K562 (cell line): ENCODE measurements around the gene CTH. TPM values are rescaled to one million over a fixed set of nuclear protein-coding genes. Genes with fewer than 3 reads are reported as not detected.

Source experiments
- ATAC-seq: fragments of 200-7000 bp; cut with Tn5 transposase; 3 replicates; pipeline ENCODE4 v1.9.1; 2020; ENCODE audit warnings: moderate library complexity
- BruUV-seq: library from RNA; stranded (reverse); fragments of 400-500 nt; replicated peaks from 2 replicates; lab custom pipeline; 2021; lab: Mats Ljungman, UMichigan
- CTCF ChIA-PET: fragments of 300-600 bp; formaldehyde crosslinking; extraction: SDS; loops from one replicate; lab custom pipeline; 2021; ENCODE audit warnings: low intra/inter-chr PET ratio; lab: Yijun Ruan, JAX
- POLR2A ChIA-PET: fragments of 300-600, 350-650 bp; sonication (Branson Sonifier 250); formaldehyde crosslinking; extraction: SDS; loops from one replicate; lab custom pipeline; 2021; ENCODE audit warnings: antibody characterized with exemption, inconsistent platforms; lab: Yijun Ruan, JAX
- DNase-seq, 4 experiments: peaks; one replicate each; pipeline versions ENCODE4 v3.0.0 to v3.0.0-alpha.2; 2011 to 2018; ENCODE audit warnings: low spot score in 3 of 4, mixed read lengths in 3 of 4; ENCODE audit errors: extremely low read depth in 1 of 4
- FAIRE-seq: peaks from 2 replicates; lab custom pipeline; 2011; peaks lifted over from hg19 to GRCh38; lab: Jason Lieb, UNC
- H2AFZ ChIP-seq: 2 replicates; pipeline ENCODE4 v1.6.0; 2011; ENCODE audit warnings: low read depth, low read length, control low read depth, inconsistent platforms
- H3K27ac ChIP-seq: fragments of 200-600 bp; 3 replicates; pipeline ENCODE4 v1.8.0; 2011; ENCODE audit warnings: low read depth, mild to moderate bottlenecking, control low read depth, inconsistent platforms, low read length, moderate library complexity, mixed read lengths; ENCODE audit errors: extremely low read depth
- H3K27me3 ChIP-seq, 2 experiments: fragments of 300-600 bp in 1 of 2; 2 replicates in 1 of 2; 3 replicates in 1 of 2; pipeline versions ENCODE4 v1.6.0 to v1.8.0; 2011; ENCODE audit warnings: inconsistent platforms in 2 of 2, low read length in 2 of 2, mild to moderate bottlenecking in 1 of 2, mixed read lengths in 1 of 2, moderate library complexity in 1 of 2; ENCODE audit not compliant: control insufficient read depth in 2 of 2, insufficient read depth in 2 of 2
- H3K36me3 ChIP-seq: fragments of 300-600 bp; 3 replicates; pipeline ENCODE4 v1.8.0; 2011; ENCODE audit warnings: mild to moderate bottlenecking, low read length, inconsistent platforms; ENCODE audit not compliant: control insufficient read depth, insufficient read depth
- H3K4me1 ChIP-seq, 2 experiments: fragments of 200-600 bp in 1 of 2; replicated peaks in 1 of 2; 2 replicates in 1 of 2; 3 replicates in 1 of 2; pipeline versions ENCODE4 v1.5.1 to v1.8.0; 2011; ENCODE audit warnings: inconsistent platforms in 2 of 2, low read length in 2 of 2, mild to moderate bottlenecking in 1 of 2, mixed read lengths in 1 of 2, moderate library complexity in 1 of 2; ENCODE audit not compliant: control insufficient read depth in 2 of 2, insufficient read depth in 2 of 2
- H3K4me2 ChIP-seq: 2 replicates; pipeline ENCODE4 v1.6.1; 2011; ENCODE audit warnings: low read length, control low read depth, inconsistent platforms, mixed read lengths; ENCODE audit not compliant: insufficient read depth
- H3K4me3 ChIP-seq: fragments of 200-600 bp; sonication (generic), shearing (Covaris generic); 2 replicates; pipeline ENCODE4 v1.5.1; 2016; ENCODE audit warnings: control low read depth, inconsistent platforms
- H3K79me2 ChIP-seq: fragments of 200-600 bp; 3 replicates; pipeline ENCODE4 v1.8.0; 2011; ENCODE audit warnings: low read length, inconsistent platforms; ENCODE audit not compliant: control insufficient read depth, insufficient read depth
- H3K9ac ChIP-seq, 2 experiments: 2 replicates each; pipeline versions ENCODE4 v1.6.0 to v1.6.1; 2011; ENCODE audit warnings: low read depth in 2 of 2, low read length in 2 of 2, control low read depth in 1 of 2, inconsistent platforms in 1 of 2, mild to moderate bottlenecking in 1 of 2, mixed read lengths in 1 of 2; ENCODE audit not compliant: insufficient read depth in 1 of 2
- H3K9me1 ChIP-seq: one replicate; pipeline ENCODE4 v1.6.0; 2011; ENCODE audit warnings: inconsistent platforms, mild to moderate bottlenecking, low read length, moderate library complexity; ENCODE audit not compliant: control insufficient read depth, insufficient read depth
- H3K9me3 ChIP-seq: replicated peaks from 2 replicates; pipeline ENCODE4 v1.5.1; 2011; ENCODE audit warnings: low read depth, low read length, inconsistent platforms; ENCODE audit not compliant: control insufficient read depth, insufficient read depth
- H4K20me1 ChIP-seq: replicated peaks from 2 replicates; pipeline ENCODE4 v1.6.1; 2011; ENCODE audit warnings: low read length, inconsistent platforms, mixed read lengths; ENCODE audit not compliant: control insufficient read depth, insufficient read depth
- CREB3L1 ChIP-seq: fragments of 450-650 bp; IDR thresholded peaks from 2 replicates; pipeline ENCODE4 v1.6.1; 2014; ENCODE audit warnings: low read depth, mild to moderate bottlenecking, moderate library complexity, borderline replicate concordance
- CSDE1 ChIP-seq, 2 experiments: fragments of 450-650 bp; IDR thresholded peaks; 2 replicates each; pipeline ENCODE4 v1.6.1; 2016; ENCODE audit warnings: mild to moderate bottlenecking in 1 of 2
- EP400 ChIP-seq: fragments of 450-650 bp; IDR thresholded peaks from 2 replicates; pipeline ENCODE4 v1.6.1; 2017; ENCODE audit warnings: antibody characterized with exemption, mild to moderate bottlenecking, moderate library complexity
- GTF2F1 ChIP-seq: IDR thresholded peaks from 2 replicates; pipeline ENCODE4 v1.6.1; 2011; ENCODE audit warnings: low read depth, low read length, improper control_type of control experiment
- HIVEP1 ChIP-seq: fragments of 250-450 bp; sonication (Bioruptor Pico); IDR thresholded peaks from 2 replicates; pipeline ENCODE4 v1.4.0; 2020; ENCODE audit warnings: mild to moderate bottlenecking
- KAT8 ChIP-seq: fragments of 450-650 bp; IDR thresholded peaks from 2 replicates; pipeline ENCODE4 v1.6.1; 2016; ENCODE audit warnings: low read depth, mild to moderate bottlenecking
- KDM5B ChIP-seq: fragments of 200-600 bp; sonication (generic); IDR thresholded peaks from 2 replicates; pipeline ENCODE4 v1.6.1; 2012; ENCODE audit warnings: low read depth, mild to moderate bottlenecking, moderate library complexity, low read length, control low read depth, inconsistent platforms; ENCODE audit not compliant: insufficient replicate concordance
- MCM3 ChIP-seq: fragments of 450-650 bp; IDR thresholded peaks from 2 replicates; pipeline ENCODE4 v1.6.1; 2016
- MCM5 ChIP-seq: fragments of 450-650 bp; IDR thresholded peaks from 2 replicates; pipeline ENCODE4 v1.6.1; 2016; ENCODE audit warnings: low read depth
- NCOA2 ChIP-seq, 2 experiments: fragments of 450-650 bp; IDR thresholded peaks; 2 replicates each; pipeline ENCODE4 v1.6.1; 2018; ENCODE audit warnings: mild to moderate bottlenecking in 2 of 2, moderate library complexity in 1 of 2; ENCODE audit not compliant: partially characterized antibody in 2 of 2
- NRF1 ChIP-seq, 2 experiments: fragments of 450-650 bp; IDR thresholded peaks in 1 of 2; conservative IDR thresholded peaks in 1 of 2; 2 replicates each; pipeline ENCODE4 v1.6.1; 2014; ENCODE audit warnings: mild to moderate bottlenecking in 2 of 2
- POU5F1 ChIP-seq: fragments of 150-350 bp; IDR thresholded peaks from 2 replicates; pipeline ENCODE4 v1.6.1; 2014; ENCODE audit warnings: borderline replicate concordance, low read length, low read depth, mild to moderate bottlenecking; ENCODE audit not compliant: partially characterized antibody
- RAD51 ChIP-seq: fragments of 450-650 bp; IDR thresholded peaks from 2 replicates; pipeline ENCODE4 v1.7.1; 2016; ENCODE audit warnings: low read depth, mild to moderate bottlenecking, borderline replicate concordance
- SOX6 ChIP-seq: fragments of 450-650 bp; IDR thresholded peaks from 2 replicates; pipeline ENCODE4 v1.6.1; 2014; ENCODE audit warnings: mild to moderate bottlenecking
- TAF9B ChIP-seq: fragments of 450-650 bp; IDR thresholded peaks from 2 replicates; pipeline ENCODE4 v1.6.1; 2018; ENCODE audit warnings: mild to moderate bottlenecking; ENCODE audit not compliant: partially characterized antibody
- ZNF398 ChIP-seq: fragments of 250-450 bp; sonication (Bioruptor Pico); IDR thresholded peaks from 2 replicates; pipeline ENCODE4 v1.8.0; 2021; ENCODE audit warnings: moderate library complexity, mild to moderate bottlenecking, inconsistent platforms
- ZNF586 ChIP-seq: fragments of 450-650 bp; formaldehyde crosslinking; conservative IDR thresholded peaks from 2 replicates; pipeline ENCODE4 v1.4.0; 2020; ENCODE audit warnings: mild to moderate bottlenecking, moderate library complexity
- ZNF830 ChIP-seq: fragments of 250-450 bp; sonication (Bioruptor Pico); IDR thresholded peaks from 2 replicates; pipeline ENCODE4 v1.5.0; 2021; ENCODE audit warnings: mild to moderate bottlenecking
- WGBS: fragments of 100-300 bp; shearing (Covaris generic); methylation state at CpG from one replicate; pipeline ENCODE4 v1.1.6; 2016; ENCODE audit warnings: low coverage, mixed read lengths; ENCODE audit not compliant: insufficient coverage; ENCODE audit errors: missing lambda C conversion rate; 5-methylcytosine and 5-hydroxymethylcytosine counted together
- in situ Hi-C: fragments of 300-500 bp; cut with MboI; formaldehyde crosslinking; loops from 4 replicates; pipeline ENCODE4 v1.15.0; 2018; ENCODE audit warnings: inconsistent platforms, mixed read lengths
- intact Hi-C: fragments of 100-400 bp; cut with micrococcal nuclease; formaldehyde crosslinking; loops from 2 replicates; pipeline ENCODE4 v1.14.2; 2022
- polyA plus RNA-seq, 8 experiments: library from polyadenylated mRNA; depleted of rRNA in 4 of 8; stranded (reverse) in 5 of 8; unstranded in 3 of 8; fragments of >200 nt; fragmentation: Nextera tagmentation in 2 of 8; fragmentation: Illumina TruSeq in 1 of 8; extraction: Ambion mirVana in 2 of 8; extraction: Trizol in 1 of 8; gene quantifications; 2 replicates each; pipeline versions ENCODE4 v1.2.1 to v1.2.3, GENCODE V29; 2011 to 2014; ENCODE audit warnings: inconsistent platforms in 1 of 8, missing spikeins in 1 of 8
- total RNA-seq, 7 experiments: library from RNA; depleted of rRNA in 6 of 7; stranded (reverse); fragments of >200 nt in 6 of 7; fragmentation: Illumina TruSeq in 2 of 7; extraction: Trizol in 2 of 7; gene quantifications; 2 replicates each; pipeline versions ENCODE4 v1.2.1 to v1.2.3, GENCODE V29; 2011 to 2021; ENCODE audit warnings: low replicate concordance in 1 of 7

The CTH gene
- total and polyA plus RNA-seq, 9 of the 15 experiments (the other 6 are each of a cell fraction or from before 2014, with no cell fraction given) = 8.0 to 54.4 (median 30.9) TPM

GRCh38 chr1:70385477-70385876, 25.6 kb upstream of the CTH start:
- Histone ChIP-seq H3K36me3 (no peaks in the 10 kb centered on the region), H3K27me3 (no peaks in the 10 kb centered on the region), H3K4me3 (no peak overlapping the region), H3K9me3 (no peaks in the 10 kb centered on the region), H2AFZ (peak overlapping the region; percentile 54), H3K4me1 (no peaks in the 10 kb centered on the region), H3K4me2 (no peak overlapping the region)
- POLR2A ChIA-PET = interaction anchor here (0.6 kb wide), 1 partner anchor 31 kb away, joined by 4 read pairs; the partner anchor contains the start of gene ANKRD13C
- in situ Hi-C loops = no loop called here
- FAIRE-seq (no peak), ATAC-seq (no peak)
- no peak for TF ChIP-seq CSDE1 (IDR thresholded peaks at IDR 0.05)
- no peak for TF ChIP-seq ZNF586 (CRISPR knock-in tag)
- no peak for TF ChIP-seq MCM3
- no peak for TF ChIP-seq GTF2F1
- TF ChIP-seq HIVEP1 (CRISPR knock-in tag) = no peak
- TF ChIP-seq ZNF398 (CRISPR knock-in tag) = no peak
- no peak for TF ChIP-seq NCOA2 (IDR thresholded peaks at IDR 0.05; ENCODE audit: partially characterized antibody in 2 of 2)
- TF ChIP-seq ZNF830 (CRISPR knock-in tag) = no peak
- TF ChIP-seq MCM5 = no peak
- TF ChIP-seq KDM5B = no peak
- no peak for TF ChIP-seq RAD51
- TF ChIP-seq EP400 = no peak
- no peak for TF ChIP-seq SOX6
- TF ChIP-seq NRF1 (conservative IDR thresholded peaks at IDR 0.05 in 1 of 2, IDR thresholded peaks at IDR 0.05 in 1 of 2) = no peak
- no peak for TF ChIP-seq TAF9B
- TF ChIP-seq POU5F1 = no peak
- no peak for TF ChIP-seq CREB3L1
- TF ChIP-seq KAT8 = no peak
- TF ChIP-seq, all 486 proteins: peak for 0
- intact Hi-C loops = no loop called here
- no peaks in the 10 kb centered on the region for H3K9me1 ChIP-seq
- WGBS = 19% methylated on average over 4 of the region's 6 CpGs
- no peak overlapping the region for H3K27ac ChIP-seq
- DNase-seq = no peak
- no TSS peak for BruUV-seq
- no peak overlapping the region for H3K9ac ChIP-seq
- CTCF ChIA-PET = no interaction called here
- no peaks in the 10 kb centered on the region for H4K20me1 ChIP-seq
- H3K79me2 ChIP-seq = no peaks in the 10 kb centered on the region
